Fibroblast of the aortic adventitia (primary cell): Measurements from ENCODE around the gene KDSR. TPM values are rescaled to one million over a fixed set of nuclear protein-coding genes. Genes with fewer than 3 reads are reported as not detected.
A peak's percentile ranks its signal among the peaks of the same experiment; 100 is the strongest.

Experiments
- DNase-seq: peaks from one replicate; pipeline ENCODE4 v3.0.0-alpha.2; 2010; ENCODE audit warnings: low read depth
- H3K4me3 ChIP-seq: 2 replicates; pipeline ENCODE4 v1.5.1; 2011; ENCODE audit warnings: low read depth, mild to moderate bottlenecking, control low read depth, low read length, moderate library complexity
- total RNA-seq: library from RNA; depleted of rRNA; stranded (reverse); fragments of >200 nt; gene quantifications from 2 replicates; pipeline ENCODE4 v1.2.3, GENCODE V29; 2012; ENCODE audit warnings: low replicate concordance
- TF ChIP-seq, protein P1 (sequence below): IDR thresholded peaks from 2 replicates; pipeline ENCODE4 v1.5.1; 2011; ENCODE audit warnings: mild to moderate bottlenecking, low read length, control low read depth, inconsistent platforms; ENCODE audit not compliant: insufficient read depth

KDSR gene
- total RNA-seq, 1 donor, result 55.0 TPM

- DNase-seq, result peak; percentile 40
- TF ChIP-seq, protein P1, sequence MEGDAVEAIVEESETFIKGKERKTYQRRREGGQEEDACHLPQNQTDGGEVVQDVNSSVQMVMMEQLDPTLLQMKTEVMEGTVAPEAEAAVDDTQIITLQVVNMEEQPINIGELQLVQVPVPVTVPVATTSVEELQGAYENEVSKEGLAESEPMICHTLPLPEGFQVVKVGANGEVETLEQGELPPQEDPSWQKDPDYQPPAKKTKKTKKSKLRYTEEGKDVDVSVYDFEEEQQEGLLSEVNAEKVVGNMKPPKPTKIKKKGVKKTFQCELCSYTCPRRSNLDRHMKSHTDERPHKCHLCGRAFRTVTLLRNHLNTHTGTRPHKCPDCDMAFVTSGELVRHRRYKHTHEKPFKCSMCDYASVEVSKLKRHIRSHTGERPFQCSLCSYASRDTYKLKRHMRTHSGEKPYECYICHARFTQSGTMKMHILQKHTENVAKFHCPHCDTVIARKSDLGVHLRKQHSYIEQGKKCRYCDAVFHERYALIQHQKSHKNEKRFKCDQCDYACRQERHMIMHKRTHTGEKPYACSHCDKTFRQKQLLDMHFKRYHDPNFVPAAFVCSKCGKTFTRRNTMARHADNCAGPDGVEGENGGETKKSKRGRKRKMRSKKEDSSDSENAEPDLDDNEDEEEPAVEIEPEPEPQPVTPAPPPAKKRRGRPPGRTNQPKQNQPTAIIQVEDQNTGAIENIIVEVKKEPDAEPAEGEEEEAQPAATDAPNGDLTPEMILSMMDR, result no peak
- peak within 1 kb of the TSS; percentile 74 for H3K4me3 ChIP-seq
Measured at GRCh38 chr18:63319383-63320122, 47.5 kb downstream of the KDSR start, which contains the start of gene BCL2. Gene BCL2, minus strand, starts transcription at chr18:63319769.

GRCh38 chr18:63318889-63319382 lies 48.1 kb downstream of the KDSR start:
- TF ChIP-seq, protein P1, result no peak
- H3K4me3 ChIP-seq, result peak overlapping the region; percentile 74
- peak; percentile 12 for DNase-seq

- H3K4me3 ChIP-seq, result peak overlapping the region; percentile 74
- no peak for DNase-seq
- TF ChIP-seq, protein P1, result peak; percentile 41
Measured at GRCh38 chr18:63317982-63318888, 48.8 kb downstream of the KDSR start.

- H3K4me3 ChIP-seq, result no peak overlapping the region
- DNase-seq, result no peak
- TF ChIP-seq, protein P1, result no peak
Measured at GRCh38 chr18:63317556-63317946, 49.5 kb downstream of the KDSR start.

GRCh38 chr18:63316612-63317555 lies 50.1 kb downstream of the KDSR start:
- DNase-seq, result no peak
- no peak overlapping the region for H3K4me3 ChIP-seq
- TF ChIP-seq, protein P1, result no peak

GRCh38 chr18:63315876-63316275 lies 51.1 kb downstream of the KDSR start:
- DNase-seq, result peak; percentile 22
- no peak overlapping the region for H3K4me3 ChIP-seq
- TF ChIP-seq, protein P1, result no peak
